NT2/D1 (cell line): ENCODE measurements around the gene NT5DC4.

Source experiments
- DNase-seq: peaks from one replicate; pipeline ENCODE4 v3.0.0-alpha.2; 2011; ENCODE audit warnings: low read depth, low spot score
- H3K27me3 ChIP-seq: 2 replicates; pipeline ENCODE4 v1.6.0; 2011; ENCODE audit warnings: mild to moderate bottlenecking; ENCODE audit not compliant: insufficient read length, insufficient read depth
- H3K36me3 ChIP-seq: 2 replicates; pipeline ENCODE4 v1.6.1; 2011; ENCODE audit warnings: mild to moderate bottlenecking, low read length, mixed read lengths; ENCODE audit not compliant: insufficient read depth, insufficient read length
- H3K4me1 ChIP-seq: 2 replicates; pipeline ENCODE4 v1.5.1; 2011; ENCODE audit not compliant: insufficient read depth, insufficient read length
- H3K4me3 ChIP-seq: 2 replicates; pipeline ENCODE4 v1.5.1; 2011; ENCODE audit warnings: low read depth; ENCODE audit not compliant: insufficient read length
- H3K9ac ChIP-seq: 2 replicates; pipeline ENCODE4 v1.6.0; 2011; ENCODE audit warnings: low read depth; ENCODE audit not compliant: insufficient read length
- H3K9me3 ChIP-seq: 2 replicates; pipeline ENCODE4 v1.5.1; 2011; ENCODE audit warnings: mild to moderate bottlenecking, low read length; ENCODE audit not compliant: insufficient read depth
- SUZ12 ChIP-seq: IDR thresholded peaks from 2 replicates; pipeline ENCODE4 v1.6.1; 2011; ENCODE audit not compliant: insufficient read length, insufficient read depth; ENCODE audit errors: extremely low read depth
- YY1 ChIP-seq: IDR thresholded peaks from 2 replicates; pipeline ENCODE4 v1.6.1; 2011; ENCODE audit not compliant: insufficient read length, insufficient read depth
- ZNF274 ChIP-seq: IDR thresholded peaks from 2 replicates; pipeline ENCODE4 v1.6.1; 2011; ENCODE audit warnings: mild to moderate bottlenecking, low read depth, low read length

The NT5DC4 gene

GRCh38 chr2:112783187-112783714 is 62.4 kb downstream of the NT5DC4 start:
- H3K36me3 ChIP-seq = no peaks in the 10 kb centered on the region
- H3K9ac ChIP-seq = no peak overlapping the region
- TF ChIP-seq ZNF274 (no peak), SUZ12 (no peak)
- DNase-seq = no peak
- peaks cover 2% of the 10 kb centered on the region for H3K4me1 ChIP-seq
- no peaks in the 10 kb centered on the region for H3K9me3 ChIP-seq
- H3K4me3 ChIP-seq = no peak overlapping the region
- H3K27me3 ChIP-seq = no peaks in the 10 kb centered on the region

GRCh38 chr2:112784199-112785189 is 63.7 kb downstream of the NT5DC4 start, which contains the start of gene IL1A:
TSS of gene IL1A (minus strand) at chr2:112784493. CDS start at chr2:112783770, 723 bp downstream.
- TF ChIP-seq SUZ12 = no peak
- no peak for TF ChIP-seq ZNF274
- no peak for TF ChIP-seq YY1
- Histone ChIP-seq H3K9ac (no peak within 1 kb of the TSS), H3K4me3 (no peak within 1 kb of the TSS), H3K4me1 (peaks cover 2% of the 10 kb centered on the region), H3K36me3 (no peaks in the 10 kb centered on the region), H3K27me3 (no peaks in the 10 kb centered on the region), H3K9me3 (no peaks in the 10 kb centered on the region)
- peak; percentile 57 for DNase-seq

- H3K36me3 ChIP-seq = no peaks in the 10 kb centered on the region
- no peak for TF ChIP-seq YY1
- TF ChIP-seq ZNF274 = no peak
- TF ChIP-seq SUZ12 = no peak
- H3K9me3 ChIP-seq = no peaks in the 10 kb centered on the region
- H3K4me1 ChIP-seq = peaks cover 7% of the 10 kb centered on the region
- H3K27me3 ChIP-seq = no peaks in the 10 kb centered on the region
- no peak overlapping the region for H3K9ac ChIP-seq
- no peak for DNase-seq
- no peak overlapping the region for H3K4me3 ChIP-seq
These were observed 66.5 kb downstream of the NT5DC4 start for GRCh38 chr2:112787294-112787693.

- TF ChIP-seq SUZ12 = no peak
- no peak for TF ChIP-seq ZNF274
- TF ChIP-seq YY1 = no peak
- Histone ChIP-seq H3K9me3 (no peaks in the 10 kb centered on the region), H3K9ac (no peak overlapping the region), H3K36me3 (no peaks in the 10 kb centered on the region), H3K27me3 (no peaks in the 10 kb centered on the region), H3K4me3 (no peak overlapping the region), H3K4me1 (peaks cover 7% of the 10 kb centered on the region)
- DNase-seq = no peak
These were observed 67.0 kb downstream of the NT5DC4 start for GRCh38 chr2:112787729-112788393.

GRCh38 chr2:112788653-112789052 is 67.8 kb downstream of the NT5DC4 start:
- no peaks in the 10 kb centered on the region for H3K27me3 ChIP-seq
- no peak overlapping the region for H3K9ac ChIP-seq
- H3K36me3 ChIP-seq = no peaks in the 10 kb centered on the region
- H3K4me3 ChIP-seq = no peak overlapping the region
- no peak for DNase-seq
- H3K9me3 ChIP-seq = no peaks in the 10 kb centered on the region
- TF ChIP-seq SUZ12 = no peak
- no peak for TF ChIP-seq ZNF274
- TF ChIP-seq YY1 = no peak
- H3K4me1 ChIP-seq = peaks cover 5% of the 10 kb centered on the region
